Measurements from ENCODE around the gene HOXB1.

DNA sequence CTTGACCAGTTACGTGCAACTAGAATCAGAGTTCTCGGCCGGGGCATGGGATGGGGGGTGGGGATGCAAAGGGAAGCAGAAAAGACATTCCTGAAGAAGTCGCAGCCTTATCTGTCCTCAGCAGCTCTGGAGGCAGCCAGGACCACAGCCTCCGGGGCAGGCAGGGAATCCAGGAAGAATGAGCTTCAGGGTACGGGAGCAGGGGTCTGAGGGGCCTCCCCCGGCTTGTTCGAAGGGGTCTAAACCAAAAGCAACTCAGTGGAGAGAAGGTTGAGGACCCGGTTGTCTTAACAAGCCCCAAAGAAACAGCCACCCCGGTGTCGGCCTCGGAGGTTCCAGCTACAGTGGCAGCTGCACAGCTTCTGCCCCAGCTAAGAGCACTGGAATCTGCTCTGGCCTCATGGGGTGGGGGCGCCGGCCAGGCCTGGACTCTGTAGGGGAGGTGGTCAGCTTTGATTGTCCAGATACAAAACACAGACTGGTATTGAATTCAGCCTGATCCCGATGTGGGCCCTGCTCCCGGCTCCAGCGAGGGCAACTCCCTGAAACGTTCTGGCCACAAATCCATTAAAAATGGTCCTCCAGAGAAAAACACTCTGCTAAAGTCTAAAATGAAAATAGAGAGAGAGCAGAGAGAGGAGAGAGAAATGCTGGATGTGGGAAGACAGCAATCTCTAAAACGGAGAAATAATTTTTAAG, 39.7 kb upstream of the HOXB1 start:
- TF ChIP-seq SUZ12 (IDR thresholded peaks at IDR 0.05; ENCODE audit: extremely low read depth, insufficient read depth, insufficient read length) (peak; percentile 87), YY1 (IDR thresholded peaks at IDR 0.05; ENCODE audit: insufficient read depth, insufficient read length) (no peak)

Measured in NT2/D1 (cell line).